B cell (primary cell): ENCODE data around the gene OLFML1. TPM values are rescaled to one million over a fixed set of nuclear protein-coding genes. Genes with fewer than 3 reads are reported as not detected.
A peak's percentile ranks its signal among the peaks of the same experiment; 100 is the strongest.

Experiments
- ATAC-seq: fragments of 200-7000 bp; cut with Tn5 transposase; one replicate; pipeline ENCODE4 v1.10.0; 2021; ENCODE audit warnings: low read depth, mild to moderate bottlenecking, moderate number of reproducible peaks, moderate library complexity
- CTCF ChIA-PET: fragments of 350-600 bp; sonication (Branson Sonifier 250); formaldehyde crosslinking; loops from one replicate; lab custom pipeline; 2021; ENCODE audit warnings: antibody characterized with exemption, inconsistent platforms; lab: Charles Lee
- POLR2A ChIA-PET: fragments of 350-600 bp; sonication (Branson Sonifier 250); formaldehyde crosslinking; loops from one replicate; lab custom pipeline; 2021; ENCODE audit warnings: antibody characterized with exemption; lab: Charles Lee
- DNase-seq: peaks from one replicate; pipeline ENCODE4 v3.0.0; 2013
- H2AFZ ChIP-seq: 2 replicates; pipeline ENCODE4 v1.6.1; 2012; ENCODE audit warnings: mild to moderate bottlenecking, low read depth, low read length; ENCODE audit not compliant: insufficient read depth, poor library complexity, severe bottlenecking
- H3K27ac ChIP-seq, 2 donors: 1 replicate in 1 of 2; 2 replicates in 1 of 2; pipeline ENCODE4 v1.5.1; 2012 to 2013; ENCODE audit warnings: low read length in 2 of 2, mild to moderate bottlenecking in 2 of 2, moderate library complexity in 1 of 2
- H3K27me3 ChIP-seq, 4 experiments: fragments of 200-600 bp in 1 of 4; sonication (generic) in 1 of 4; replicated peaks in 1 of 4; 1 replicate in 2 of 4; 2 replicates in 2 of 4; pipeline versions ENCODE4 v1.6.1 to v1.7.0; 2013 to 2016; ENCODE audit warnings: low read length in 3 of 4, mild to moderate bottlenecking in 2 of 4, mixed read lengths in 1 of 4, moderate library complexity in 1 of 4; ENCODE audit not compliant: insufficient read depth in 4 of 4, control insufficient read depth in 3 of 4; ENCODE audit errors: control extremely low read depth in 1 of 4
- H3K36me3 ChIP-seq, 2 experiments: replicated peaks in 1 of 2; 1 replicate in 1 of 2; 2 replicates in 1 of 2; pipeline versions ENCODE4 v1.6.1 to v1.7.1; 2013; ENCODE audit warnings: low read length in 1 of 2; ENCODE audit not compliant: insufficient read depth in 2 of 2, control insufficient read depth in 1 of 2; ENCODE audit errors: control extremely low read depth in 1 of 2, extremely low read depth in 1 of 2
- H3K4me1 ChIP-seq, 2 donors: fragments of 200-600 bp in 1 of 2; sonication (generic) in 1 of 2; 1 replicate in 1 of 2; 2 replicates in 1 of 2; pipeline versions ENCODE4 v1.5.1 to v1.6.1; 2013 to 2017; ENCODE audit warnings: low read length in 2 of 2; ENCODE audit not compliant: control insufficient read depth in 2 of 2, insufficient read depth in 2 of 2
- H3K4me2 ChIP-seq: replicated peaks from 2 replicates; pipeline ENCODE3; 2012; ENCODE audit warnings: mild to moderate bottlenecking, low read depth, low read length; ENCODE audit not compliant: poor library complexity, severe bottlenecking
- H3K4me3 ChIP-seq, 5 experiments: fragments of 200-600 bp in 1 of 5; sonication (generic) in 1 of 5; 1 replicate in 3 of 5; 2 replicates in 2 of 5; pipeline versions ENCODE4 v1.5.1 to v1.7.0; 2011 to 2016; ENCODE audit warnings: low read length in 4 of 5, mild to moderate bottlenecking in 4 of 5, low read depth in 2 of 5, control low read depth in 1 of 5, moderate library complexity in 1 of 5; ENCODE audit not compliant: insufficient read depth in 1 of 5; ENCODE audit errors: control extremely low read depth in 1 of 5, extremely low read depth in 1 of 5
- H3K79me2 ChIP-seq: fragments of 200-600 bp; sonication (generic); one replicate; pipeline ENCODE4 v1.6.0; 2016; ENCODE audit warnings: low read length; ENCODE audit not compliant: control insufficient read depth, insufficient read depth
- H3K9ac ChIP-seq: fragments of 200-600 bp; sonication (generic); 2 replicates; pipeline ENCODE4 v1.6.1; 2017; ENCODE audit warnings: mild to moderate bottlenecking, low read length, moderate library complexity
- H3K9me3 ChIP-seq, 3 donors: one replicate each; pipeline versions ENCODE4 v1.6.1 to v1.7.1; 2013; ENCODE audit warnings: low read length in 2 of 3; ENCODE audit not compliant: control insufficient read depth in 2 of 3, insufficient read depth in 1 of 3; ENCODE audit errors: control extremely low read depth in 1 of 3
- H4K20me1 ChIP-seq: 2 replicates; pipeline ENCODE4 v1.6.0; 2012; ENCODE audit warnings: mild to moderate bottlenecking, low read length; ENCODE audit not compliant: insufficient read depth, control insufficient read depth, poor library complexity, severe bottlenecking
- H3K27ac Mint-ChIP-seq: one replicate; pipeline ENCODE4 v1.8.0; 2021; ENCODE audit warnings: mixed read lengths
- H3K27me3 Mint-ChIP-seq: one replicate; pipeline ENCODE4 v1.8.0; 2021; ENCODE audit warnings: mixed read lengths
- H3K4me1 Mint-ChIP-seq: one replicate; pipeline ENCODE4 v1.8.0; 2021; ENCODE audit warnings: mixed read lengths
- H3K4me3 Mint-ChIP-seq: one replicate; pipeline ENCODE4 v1.8.0; 2021; ENCODE audit warnings: mixed read lengths
- H3K9me3 Mint-ChIP-seq: one replicate; pipeline ENCODE4 v1.8.0; 2022; ENCODE audit warnings: mixed read lengths; ENCODE audit not compliant: insufficient read depth
- CTCF ChIP-seq: fragments of 200-600 bp; IDR thresholded peaks from one replicate; pipeline ENCODE4 v1.8.0; 2022; ENCODE audit warnings: antibody characterized with exemption, mild to moderate bottlenecking
- EZH2 ChIP-seq: IDR thresholded peaks from 2 replicates; pipeline ENCODE4 v1.6.1; 2012; ENCODE audit warnings: borderline replicate concordance, low read depth, mild to moderate bottlenecking, moderate library complexity, low read length; ENCODE audit not compliant: insufficient read depth, poor library complexity, severe bottlenecking
- WGBS: methylation state at CpG from one replicate; pipeline ENCODE4 v1.1.5; 2013; ENCODE audit warnings: missing lambda C conversion rate; ENCODE audit not compliant: insufficient coverage; 5-methylcytosine and 5-hydroxymethylcytosine counted together
- intact Hi-C: fragments of 100-400 bp; cut with micrococcal nuclease; formaldehyde crosslinking; loops from one replicate; pipeline ENCODE4 v1.10.0; 2022
- polyA plus RNA-seq: library from polyadenylated mRNA; depleted of rRNA; stranded (reverse); fragments of >200 nt; gene quantifications from 2 replicates; pipeline ENCODE4 v1.2.3, GENCODE V29; 2012
- total RNA-seq, 2 donors: library from RNA; stranded (reverse); fragments of 120-200 nt in 1 of 2; gene quantifications; 1 replicate in 1 of 2; 2 replicates in 1 of 2; pipeline versions ENCODE4 v1.2.3 to v1.2.4, GENCODE V29; 2013 to 2022

The OLFML1 gene
- total and polyA plus RNA-seq, 2 donors (not counting 1 experiment from before 2014, with no cell fraction given) = not detected

GRCh38 chr11:7520981-7521487 lies 35.7 kb downstream of the OLFML1 start:
- Histone ChIP-seq H3K27me3 (no peaks in the 10 kb centered on the region), H3K4me2 (peak overlapping the region; percentile 60), H3K4me3 (peak overlapping the region in 1 of 5 experiments; percentile 12), H3K79me2 (peaks cover 75% of the 10 kb centered on the region), H3K4me1 (peaks cover 67 to 90% of the 10 kb centered on the region in 2 donors), H3K36me3 (no peaks in the 10 kb centered on the region), H3K27ac (peak overlapping the region; percentile 85 to 87), H3K9ac (peak overlapping the region; percentile 38), H2AFZ (no peak overlapping the region), H4K20me1 (peaks cover 15% of the 10 kb centered on the region), H3K9me3 (no peaks in the 10 kb centered on the region)
- no peak overlapping the region for H3K4me3 Mint-ChIP-seq
- WGBS = 0% methylated on average over 1 of the region's 2 CpGs
- ATAC-seq (peak; percentile 57), DNase-seq (peak; percentile 79)
- intact Hi-C loops = loop anchor here (1.0 to 10.0 kb wide), 6 partner anchors 9 to 166 kb away; no protein-coding TSS in a partner anchor
- ChIA-PET CTCF (interaction anchor here (1.0 to 3.8 kb wide), 20 partner anchors 8 to 169 kb away, joined by 3 to 36 read pairs (median 5); partner anchors contain the start of gene PPFIBP2), POLR2A (interaction anchor here (1.0 to 2.9 kb wide), 4 partner anchors 9 to 55 kb away, joined by 4 to 13 read pairs (median 6); no protein-coding TSS in a partner anchor)
- TF ChIP-seq CTCF = no peak
- TF ChIP-seq EZH2 = no peak
- peaks cover 4% of the 10 kb centered on the region for H3K4me1 Mint-ChIP-seq
- H3K27me3 Mint-ChIP-seq = no peaks in the 10 kb centered on the region
- no peak overlapping the region for H3K27ac Mint-ChIP-seq
- no peaks in the 10 kb centered on the region for H3K9me3 Mint-ChIP-seq

GRCh38 chr11:7522121-7522520 lies 36.8 kb downstream of the OLFML1 start:
- H3K27ac Mint-ChIP-seq = no peak overlapping the region
- ChIA-PET CTCF (interaction anchor here (0.8 to 3.8 kb wide), 9 partner anchors 10 to 86 kb away, joined by 3 to 36 read pairs (median 7); partner anchors contain the start of gene PPFIBP2), POLR2A (no interaction called here)
- Histone ChIP-seq H3K9me3 (no peaks in the 10 kb centered on the region), H3K36me3 (no peaks in the 10 kb centered on the region), H3K4me2 (peak overlapping the region; percentile 60), H3K4me3 (no peak overlapping the region), H3K9ac (no peak overlapping the region), H3K79me2 (peaks cover 75% of the 10 kb centered on the region), H3K27ac (peak overlapping the region; percentile 85 to 87), H3K4me1 (peaks cover 71 to 91% of the 10 kb centered on the region in 2 donors), H2AFZ (no peak overlapping the region), H4K20me1 (peaks cover 15% of the 10 kb centered on the region), H3K27me3 (no peaks in the 10 kb centered on the region)
- no peak for TF ChIP-seq EZH2
- no peak for TF ChIP-seq CTCF
- no peak overlapping the region for H3K4me3 Mint-ChIP-seq
- ATAC-seq (no peak), DNase-seq (no peak)
- H3K9me3 Mint-ChIP-seq = no peaks in the 10 kb centered on the region
- H3K27me3 Mint-ChIP-seq = no peaks in the 10 kb centered on the region
- H3K4me1 Mint-ChIP-seq = peaks cover 14% of the 10 kb centered on the region
- intact Hi-C loops = loop anchor here (10.0 kb wide), 1 partner anchor 167 kb away; no protein-coding TSS in a partner anchor
- WGBS = 67% methylated on average over 3 of the region's 4 CpGs
